ENCODE data around the gene PCDHAC1. TPM values are rescaled to one million over a fixed set of nuclear protein-coding genes. Genes with fewer than 3 reads are reported as not detected.
"Not testable (repeated sequence)": the region's sequence is repeated elsewhere in the genome, so short reads cannot be mapped to it uniquely, and the experiment has no call there.

The PCDHAC1 gene
- total RNA-seq (2022) (not detected in 2 replicates), Bru-seq, nascent RNA (not detected), BruChase-seq, experiment 1, labeled RNA remaining after a 2-hour chase (percentile 13 among the genes with signal in this experiment), BruChase-seq, experiment 2, labeled RNA remaining after a 6-hour chase (percentile 14 among the genes with signal in this experiment)
- long read RNA-seq, result 0 reads

- no peak for TF ChIP-seq CTCF (IDR thresholded peaks at IDR 0.05; ENCODE audit: insufficient read depth in 1 of 2, low read depth in 1 of 2, low read length in 1 of 2, severe bottlenecking in 1 of 2, unreplicated experiment in 1 of 2)
- H3K27me3 ChIP-seq (replicated peaks; ENCODE audit: control insufficient read depth, insufficient read depth, low read length), result no peaks in the 10 kb centered on the region
- Mint-ChIP-seq H3K9me3 (ENCODE audit: unreplicated experiment) (no peaks in the 10 kb centered on the region), H3K27me3 (ENCODE audit: insufficient read depth, unreplicated experiment) (no peaks in the 10 kb centered on the region), H3K27ac (ENCODE audit: unreplicated experiment) (no peak within 1 kb of the TSS), H3K4me3 (ENCODE audit: unreplicated experiment) (no peak within 1 kb of the TSS), H3K36me3 (ENCODE audit: insufficient read depth, unreplicated experiment) (no peaks in the 10 kb centered on the region), H3K4me1 (ENCODE audit: low read depth, unreplicated experiment) (no peaks in the 10 kb centered on the region)
- H3K4me3 ChIP-seq (ENCODE audit: low read depth, low read length), result no peak within 1 kb of the TSS
- POLR2A ChIA-PET, result no interaction called here
- DNase-seq, result no peak
- H3K9me3 ChIP-seq, result no peaks in the 10 kb centered on the region
- CTCF ChIA-PET, result no interaction called here
- H3K36me3 ChIP-seq (ENCODE audit: control insufficient read depth, insufficient read depth, low read length), result no peaks in the 10 kb centered on the region
- no TSS peak for BruUV-seq (replicated peaks)
- intact Hi-C loops (cut with micrococcal nuclease; ENCODE audit: unreplicated experiment), result no loop called here
- no peaks in the 10 kb centered on the region for H3K4me1 ChIP-seq
These were observed at the start of gene PCDHAC1 for GRCh38 chr5:140925806-140926442. Gene PCDHAC1, plus strand, starts transcription at chr5:140926299. Its CDS starts 594 bp downstream, at chr5:140926893.

- POLR2A ChIA-PET, result not testable (repeated sequence)
These were observed 49.4 kb upstream of the PCDHAC1 start for GRCh38 chr5:140876541-140877261.

GRCh38 chr5:140877262-140877581 lies 48.9 kb upstream of the PCDHAC1 start:
- Mint-ChIP-seq H3K4me3 (ENCODE audit: unreplicated experiment) (no peak overlapping the region), H3K9me3 (ENCODE audit: unreplicated experiment) (peaks cover 15% of the 10 kb centered on the region), H3K4me1 (ENCODE audit: low read depth, unreplicated experiment) (no peaks in the 10 kb centered on the region), H3K27me3 (ENCODE audit: insufficient read depth, unreplicated experiment) (no peaks in the 10 kb centered on the region), H3K36me3 (ENCODE audit: insufficient read depth, unreplicated experiment) (no peaks in the 10 kb centered on the region), H3K27ac (ENCODE audit: unreplicated experiment) (no peak overlapping the region)
- Histone ChIP-seq H3K4me3 (ENCODE audit: low read depth, low read length) (no peak overlapping the region), H3K4me1 (no peaks in the 10 kb centered on the region), H3K9me3 (peaks cover 4% of the 10 kb centered on the region; the same call in 1 of the 2 replicates), H3K27me3 (replicated peaks; ENCODE audit: control insufficient read depth, insufficient read depth, low read length) (no peaks in the 10 kb centered on the region), H3K36me3 (ENCODE audit: control insufficient read depth, insufficient read depth, low read length) (no peaks in the 10 kb centered on the region)
- no TSS peak for BruUV-seq (replicated peaks)
- POLR2A ChIA-PET, result no interaction called here
- no peak for TF ChIP-seq CTCF (IDR thresholded peaks at IDR 0.05; ENCODE audit: insufficient read depth in 1 of 2, low read depth in 1 of 2, low read length in 1 of 2, severe bottlenecking in 1 of 2, unreplicated experiment in 1 of 2)
- CTCF ChIA-PET, result no interaction called here
- no peak for DNase-seq
- intact Hi-C loops (cut with micrococcal nuclease; ENCODE audit: unreplicated experiment), result no loop called here

More at GRCh38 chr5:140876541-140877261, 49.4 kb upstream of the PCDHAC1 start:
- H3K36me3 Mint-ChIP-seq (ENCODE audit: insufficient read depth, unreplicated experiment); DNase-seq; CTCF ChIA-PET; H3K4me1 ChIP-seq; H3K9me3 ChIP-seq; BruUV-seq (replicated peaks); H3K4me1 Mint-ChIP-seq (ENCODE audit: low read depth, unreplicated experiment); H3K27me3 ChIP-seq (replicated peaks; ENCODE audit: control insufficient read depth, insufficient read depth, low read length); H3K36me3 ChIP-seq (ENCODE audit: control insufficient read depth, insufficient read depth, low read length); H3K27ac Mint-ChIP-seq (ENCODE audit: unreplicated experiment); intact Hi-C loops (cut with micrococcal nuclease; ENCODE audit: unreplicated experiment); H3K4me3 Mint-ChIP-seq (ENCODE audit: unreplicated experiment); H3K4me3 ChIP-seq (ENCODE audit: low read depth, low read length); H3K27me3 Mint-ChIP-seq (ENCODE audit: insufficient read depth, unreplicated experiment): not testable (repeated sequence)
- H3K9me3 Mint-ChIP-seq (ENCODE audit: unreplicated experiment), result peaks cover 15% of the 10 kb centered on the region
